GM15510 (cell line): Measurements from ENCODE around the gene VCP.
A peak's percentile ranks its signal among the peaks of the same experiment; 100 is the strongest.

Source experiments
- POLR2A ChIP-seq: IDR thresholded peaks from 3 replicates; pipeline ENCODE4 v1.6.1; 2011; ENCODE audit warnings: borderline replicate concordance; ENCODE audit not compliant: insufficient read length; ENCODE audit errors: extremely low read depth

VCP gene

DNA sequence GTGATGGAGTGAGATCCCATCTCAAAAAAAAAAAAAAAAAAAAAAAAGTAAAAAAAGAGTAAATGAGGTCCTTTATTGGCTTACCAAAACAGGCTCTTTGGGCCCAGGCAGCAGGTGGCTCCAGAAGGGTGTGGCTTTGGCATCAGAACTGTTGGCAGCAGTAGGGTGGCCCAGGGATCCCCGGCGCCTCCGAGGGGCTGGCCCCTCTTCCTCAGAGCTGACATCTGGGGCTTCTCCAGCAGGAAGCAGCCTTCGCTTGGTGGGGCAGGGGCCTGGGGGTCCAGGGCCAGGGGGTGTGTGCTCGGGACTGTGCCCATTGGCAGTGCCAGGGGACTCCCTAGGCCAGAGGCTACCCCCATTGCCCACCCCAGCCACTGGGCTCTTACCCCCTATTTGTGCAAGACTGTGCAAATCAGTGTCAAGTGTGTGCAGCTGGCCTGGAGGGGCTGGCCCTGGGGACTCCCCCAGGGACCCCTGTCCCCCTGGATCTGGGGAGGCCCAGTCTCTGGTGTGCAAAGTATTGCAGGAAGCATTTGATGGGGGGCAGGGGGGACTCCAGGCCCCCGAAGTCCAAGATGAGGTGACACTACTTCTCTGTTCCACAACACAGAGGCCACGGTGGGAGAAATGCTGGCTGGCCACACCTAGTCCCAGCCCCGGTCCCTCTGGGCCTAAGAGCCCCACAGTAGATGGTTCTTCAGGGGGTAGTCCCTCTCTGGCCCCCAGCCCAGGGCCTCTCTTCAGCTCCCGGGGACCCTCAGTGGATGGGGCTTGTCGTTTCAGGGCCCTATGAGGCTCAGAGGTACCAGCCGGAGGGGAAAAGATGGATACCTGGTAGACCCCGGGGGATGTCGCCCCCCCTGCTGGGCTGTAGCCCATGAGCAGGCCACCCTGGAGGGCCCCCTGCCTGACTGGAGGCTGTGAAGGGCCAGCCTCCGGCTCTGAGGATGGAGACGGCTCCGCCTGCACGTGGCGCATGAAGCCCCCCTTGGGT, 35.2 kb upstream of the VCP start:
- TF ChIP-seq POLR2A, result no peak

DNA sequence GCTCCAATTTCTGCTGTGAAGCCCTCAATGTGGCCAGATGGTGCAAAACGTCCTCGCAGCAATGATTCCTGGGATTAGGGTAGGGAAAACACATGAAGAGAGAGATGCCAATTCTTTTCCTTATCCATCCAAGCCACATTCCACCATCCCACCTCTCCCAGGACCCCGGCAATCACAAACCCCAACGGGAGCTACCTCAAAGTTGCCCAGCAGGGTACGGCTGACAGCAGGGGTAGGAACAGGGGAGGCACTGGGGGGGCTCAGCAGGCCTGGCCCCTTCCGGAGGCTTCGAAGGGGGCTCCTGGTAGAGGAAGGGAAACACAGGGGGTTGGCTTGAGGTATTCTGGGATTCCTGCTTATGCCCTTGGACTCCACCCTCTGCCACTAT, 33.9 kb upstream of the VCP start:
- no peak for TF ChIP-seq POLR2A

DNA sequence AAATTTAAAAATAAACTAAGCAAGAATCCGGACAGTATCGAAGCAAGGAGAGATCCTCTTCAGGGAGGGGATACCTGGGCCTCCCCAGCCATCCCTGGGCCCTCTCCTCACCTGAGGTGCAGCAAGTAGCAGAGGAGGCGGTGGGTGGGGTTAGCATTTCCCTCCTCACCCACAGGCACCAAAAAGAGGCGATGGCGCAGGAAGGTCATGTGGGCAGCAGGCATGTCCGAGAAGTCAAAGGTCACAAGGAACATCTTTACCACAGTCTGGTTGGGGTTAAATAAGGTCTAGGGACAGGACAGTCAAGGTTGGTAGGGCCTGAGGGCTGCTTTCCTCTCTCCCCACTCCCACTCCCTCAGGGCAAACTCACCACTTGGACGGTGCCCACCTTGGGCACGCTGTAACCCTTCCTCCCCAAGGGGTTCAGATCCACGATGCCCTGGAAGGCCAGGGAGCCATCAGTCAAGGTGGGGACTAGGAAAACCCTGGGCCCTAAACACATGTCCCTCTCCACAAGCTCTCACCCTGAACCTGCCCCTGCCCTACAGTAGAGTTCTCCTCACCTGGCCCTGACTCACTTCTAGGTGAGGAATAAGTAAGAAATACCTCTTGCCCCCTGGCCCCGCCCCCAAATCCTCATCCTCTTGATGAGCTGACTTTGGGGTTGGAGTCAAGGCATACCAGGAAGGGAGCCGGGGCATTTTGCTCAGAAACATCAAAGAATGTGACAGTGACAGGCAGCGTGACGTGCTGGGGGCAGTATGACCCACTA, 33.3 kb upstream of the VCP start:
- no peak for TF ChIP-seq POLR2A

DNA sequence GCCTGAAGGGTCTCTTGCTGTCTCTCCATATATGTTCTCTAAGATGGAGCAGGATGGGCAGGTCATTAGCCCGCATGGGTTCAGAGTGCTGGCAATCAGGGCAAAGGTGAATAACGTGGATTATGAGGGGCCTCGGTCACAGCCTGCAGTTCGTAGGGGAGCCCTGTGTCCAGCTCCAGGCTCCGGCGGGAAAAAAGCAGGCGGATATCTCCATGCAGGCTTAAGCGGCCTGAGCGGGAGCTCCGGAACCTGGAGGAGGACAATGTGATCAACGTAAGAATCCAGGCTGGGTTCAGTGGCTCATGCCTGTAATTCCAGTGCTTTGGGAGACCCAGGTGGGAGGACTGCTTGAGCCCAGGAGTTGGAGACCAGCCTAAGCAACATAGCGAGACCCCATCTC, 32.7 kb upstream of the VCP start:
- no peak for TF ChIP-seq POLR2A

DNA sequence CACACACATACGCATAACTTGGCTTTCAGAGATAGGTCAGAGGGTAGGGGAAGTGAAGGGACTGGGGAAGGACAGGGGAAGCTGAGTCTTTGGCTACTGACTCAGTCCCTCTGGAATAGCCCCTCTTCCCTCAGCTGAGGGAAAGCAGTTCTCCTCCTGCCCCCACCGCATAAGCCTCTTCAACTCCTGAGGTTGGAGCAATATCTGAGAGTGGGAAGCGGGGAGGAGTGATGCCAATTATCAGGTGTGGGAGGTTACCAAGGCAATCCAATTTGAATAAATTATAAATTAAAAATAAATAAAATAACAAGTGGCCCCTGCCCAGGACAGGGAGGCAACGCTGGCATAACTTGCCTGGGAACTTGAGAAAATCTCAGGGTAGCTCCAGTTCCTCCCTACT, 32.2 kb upstream of the VCP start:
- no peak for TF ChIP-seq POLR2A

DNA sequence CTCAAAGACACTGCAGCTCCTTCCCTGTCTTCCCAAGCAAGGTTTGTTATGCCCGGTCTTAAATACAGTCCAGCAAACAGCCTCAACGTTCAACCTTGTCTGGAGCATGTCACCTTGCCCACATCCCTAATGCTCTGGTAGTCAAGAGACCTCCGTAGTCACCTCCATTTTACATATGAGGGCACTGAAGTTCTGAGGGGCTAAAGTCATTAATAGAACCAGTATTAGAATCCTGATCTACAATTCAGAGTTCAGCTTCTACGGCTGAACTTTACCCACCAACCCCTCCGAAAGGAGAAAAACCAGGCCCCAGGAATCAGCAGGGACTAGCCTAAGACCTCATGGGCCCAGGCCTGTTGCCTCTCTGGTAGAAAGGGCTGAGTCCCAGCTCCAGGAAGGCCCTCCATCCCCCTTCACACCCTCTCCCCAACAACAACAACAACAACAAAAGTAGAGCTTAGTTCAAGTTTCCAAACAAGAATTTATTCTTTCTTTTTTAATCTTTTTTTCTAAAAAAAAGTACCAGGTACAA, 31.3 kb upstream of the VCP start:
- TF ChIP-seq POLR2A, result no peak

DNA sequence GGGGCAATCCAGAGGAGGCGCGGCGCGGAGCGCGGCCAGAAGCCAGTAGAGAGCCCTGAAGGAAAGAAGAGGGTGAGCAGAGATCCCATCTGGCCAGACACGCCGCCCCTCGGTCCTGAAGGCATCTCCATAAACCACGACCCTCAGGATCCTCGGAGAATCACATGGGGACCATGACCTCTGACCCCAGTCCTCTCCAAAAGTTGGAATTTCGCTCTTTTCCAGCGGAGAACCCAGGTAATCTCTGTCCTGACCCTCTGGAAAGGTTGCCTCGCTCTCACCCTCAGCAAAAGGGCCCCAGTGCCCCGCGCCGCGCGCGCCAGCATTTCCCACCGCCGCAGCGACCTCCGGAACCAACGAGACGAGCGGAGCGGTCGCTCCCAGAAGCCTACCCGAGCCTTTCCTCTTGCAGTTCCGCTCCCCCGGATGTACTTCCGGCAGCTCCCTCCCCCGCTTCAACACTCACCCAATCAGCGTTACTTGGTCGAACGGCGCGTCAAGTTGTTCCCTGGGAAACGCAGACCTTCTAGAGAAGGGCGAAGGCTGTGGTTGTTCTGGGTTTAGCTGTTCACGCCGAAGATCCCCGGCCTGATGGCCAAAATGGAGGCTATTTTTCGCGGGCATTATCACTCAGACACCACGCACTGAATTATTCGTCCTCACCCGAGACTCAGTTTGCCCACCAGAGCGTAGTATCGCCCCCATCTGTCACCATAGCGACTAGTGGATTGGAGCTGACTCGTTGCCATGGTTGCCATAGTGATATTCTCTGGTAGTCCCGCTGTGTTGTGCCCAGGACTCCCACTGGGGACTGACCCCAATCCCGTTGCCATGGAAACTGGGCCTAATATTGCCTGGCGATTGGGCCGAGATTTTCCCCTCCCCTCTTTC, 30.6 kb upstream of the VCP start, which contains the start of gene STOML2:
STOML2 (minus strand) TSS at position 363 of the 891 bp plus-strand sequence; CDS start at position 326, 37 bp downstream.
- peak; percentile 80 for TF ChIP-seq POLR2A

DNA sequence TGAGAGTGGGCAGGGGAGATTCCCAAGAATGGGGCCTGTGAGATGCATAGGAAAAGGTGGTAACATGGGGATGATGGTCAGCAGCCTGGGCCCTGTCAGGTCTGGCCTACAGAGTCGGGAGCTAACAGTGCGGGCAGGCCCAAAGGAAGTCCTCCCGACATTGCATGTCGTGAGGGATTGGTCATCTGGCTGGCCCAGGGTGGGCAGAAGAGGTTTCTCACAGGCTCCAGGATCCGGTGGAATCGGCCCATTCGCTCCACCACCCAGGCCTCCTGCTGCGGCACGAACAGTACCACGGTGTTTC, 30.0 kb upstream of the VCP start:
- no peak for TF ChIP-seq POLR2A

DNA sequence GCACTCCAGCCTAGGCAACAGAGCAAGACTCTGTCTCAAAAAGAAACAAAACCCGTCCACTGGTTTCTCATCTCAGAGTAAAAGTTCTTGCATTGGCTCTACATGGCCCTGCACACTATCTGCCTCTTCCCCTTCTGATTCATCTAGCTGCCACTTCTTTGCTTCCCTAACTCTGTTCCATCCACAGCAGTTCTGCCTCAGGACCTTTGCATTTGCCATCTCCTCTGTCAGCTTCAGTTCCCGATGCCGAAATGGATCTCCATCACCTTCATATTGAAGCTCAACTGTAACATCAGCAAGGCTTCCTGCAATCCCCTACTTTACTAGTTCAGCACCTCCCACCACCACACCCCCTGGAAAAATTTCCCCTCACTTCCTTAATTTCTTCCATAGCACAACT, 25.1 kb upstream of the VCP start:
- no peak for TF ChIP-seq POLR2A

DNA sequence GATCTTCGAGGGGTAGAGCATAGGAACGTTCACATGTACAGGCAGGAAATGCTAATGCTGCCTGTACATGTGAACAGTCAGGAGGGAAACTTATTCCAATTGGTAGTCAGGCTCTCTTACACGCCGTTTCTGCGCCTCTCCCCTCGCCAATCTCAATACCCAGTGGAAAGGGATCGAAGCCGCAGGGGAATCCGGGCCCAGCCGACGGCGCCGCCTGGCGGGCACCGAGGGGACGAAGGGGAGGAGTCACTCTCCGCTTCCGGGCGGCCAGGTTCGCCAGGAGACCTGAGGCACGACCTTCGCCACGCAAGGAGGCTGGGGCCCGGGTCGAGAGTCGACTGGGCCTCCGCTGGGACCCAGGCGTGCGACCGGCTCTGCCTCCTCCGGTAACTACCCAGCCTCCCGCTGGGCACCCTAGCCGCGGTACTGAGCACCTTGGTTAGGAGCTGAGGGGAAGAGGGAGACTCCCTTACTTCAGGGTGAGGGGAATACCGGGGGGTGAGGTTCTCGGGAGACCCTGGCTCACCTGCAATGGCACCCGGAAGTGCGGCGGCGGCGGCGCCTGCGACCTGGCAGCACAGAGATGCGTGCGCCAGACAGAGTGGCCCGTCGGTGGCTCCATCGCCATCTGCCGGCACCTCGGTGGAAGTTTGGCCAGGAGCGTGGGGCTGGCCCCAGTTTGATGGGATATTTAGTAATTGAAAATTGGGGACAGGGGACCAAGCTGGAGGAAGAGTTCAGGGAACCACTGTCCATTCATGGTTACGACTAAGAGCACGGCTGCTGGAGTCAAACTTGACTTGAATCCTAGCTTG, 23.8 kb upstream of the VCP start, which contains the start of gene PIGO:
PIGO (minus strand) TSS at position 557 of the 815 bp plus-strand sequence. CDS start 1,026 bp downstream, outside the sequence.
- peak; percentile 71 for TF ChIP-seq POLR2A

DNA sequence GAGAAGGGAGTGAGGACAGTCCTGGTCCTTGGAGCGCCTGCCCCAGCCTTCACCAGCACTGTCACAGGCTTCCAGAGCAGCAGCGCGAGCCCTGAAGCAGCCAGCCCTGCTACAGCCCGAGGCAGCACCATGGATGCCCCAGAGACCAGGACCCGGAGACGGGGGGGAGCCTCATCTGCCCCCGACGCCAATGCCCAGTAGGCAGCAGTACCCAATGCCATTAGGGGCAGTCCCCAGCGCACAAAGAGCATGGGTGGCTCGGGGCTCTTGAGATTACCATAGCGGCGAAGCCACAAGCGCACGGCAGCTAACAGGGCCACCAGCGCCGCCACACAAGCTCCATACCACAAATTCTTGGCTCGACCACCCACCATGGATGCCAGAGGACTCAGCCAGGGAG, 19.1 kb upstream of the VCP start:
- TF ChIP-seq POLR2A, result no peak

DNA sequence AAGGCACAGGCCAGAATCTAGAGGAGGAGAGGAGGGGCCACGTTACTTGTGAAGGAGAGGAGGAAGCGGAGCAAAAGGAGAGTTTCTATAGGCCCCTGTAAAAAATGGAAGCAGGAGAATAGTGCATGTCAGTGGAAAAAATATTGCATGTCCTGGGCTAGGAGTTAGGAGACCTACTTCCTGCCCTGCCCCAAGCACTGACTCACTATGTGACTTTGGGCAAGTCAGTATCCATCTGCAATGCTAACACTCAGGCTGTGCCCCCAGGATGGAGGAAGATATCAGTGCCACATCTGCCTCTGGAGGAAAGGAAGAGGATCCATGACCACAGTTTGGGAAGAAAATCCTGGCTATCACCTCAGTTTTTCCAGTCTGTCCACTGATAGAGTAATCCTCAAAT, 17.0 kb upstream of the VCP start:
- no peak for TF ChIP-seq POLR2A

DNA sequence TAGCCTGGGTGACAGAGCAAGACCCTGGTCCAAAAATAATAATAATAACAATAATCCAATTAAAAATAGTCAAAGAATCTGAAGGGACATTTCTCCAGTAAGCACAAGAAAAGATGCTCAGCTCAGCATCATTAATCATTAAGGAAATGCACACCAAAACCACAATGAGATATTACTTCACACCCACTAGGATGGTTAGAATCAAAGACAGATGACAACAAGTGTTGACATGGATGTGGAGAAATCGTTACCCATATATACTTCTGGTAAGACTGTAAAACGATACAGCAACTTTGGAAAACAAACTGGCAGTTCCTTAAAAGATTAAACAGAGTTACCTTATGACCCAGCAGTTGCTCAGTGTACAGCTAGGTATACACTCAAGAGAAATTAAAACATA, 12.7 kb upstream of the VCP start:
- TF ChIP-seq POLR2A, result no peak
